Measurements from ENCODE around the gene ADARB1. TPM values are rescaled to one million over a fixed set of nuclear protein-coding genes. Genes with fewer than 3 reads are reported as not detected.

ADARB1 gene
- total and polyA plus RNA-seq, 2 experiments from 2014 or later, result 4.8 to 14.8 TPM

DNA sequence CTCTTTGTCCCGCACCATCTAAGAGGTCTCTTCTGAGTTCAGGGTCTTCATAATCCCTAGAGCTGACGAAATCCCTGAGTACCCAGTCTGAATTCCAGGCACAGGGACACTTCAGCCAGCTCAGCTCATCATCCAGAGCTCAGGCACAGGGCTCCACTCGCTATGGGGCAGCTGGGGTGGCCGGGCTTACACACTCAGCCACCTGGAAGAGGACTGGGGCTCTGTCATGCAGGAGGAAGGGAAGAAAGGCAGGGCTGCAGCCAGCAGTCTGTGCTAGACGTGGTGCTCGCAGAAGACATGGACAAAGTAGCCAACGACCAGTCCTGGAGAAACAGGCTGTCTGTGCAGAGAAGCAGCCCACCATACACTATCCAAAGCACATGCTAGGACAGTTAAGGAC is 124.8 kb downstream of the ADARB1 start:
- Mint-ChIP-seq H3K9me3 (no peaks in the 10 kb centered on the region), H3K27me3 (ENCODE audit: insufficient read depth, low read depth, poor library complexity) (peaks cover 5% of the 10 kb centered on the region), H3K4me3 (no peak overlapping the region), H3K36me3 (ENCODE audit: low read depth) (no peaks in the 10 kb centered on the region), H3K27ac (no peak overlapping the region), H3K4me1 (peaks cover 7% of the 10 kb centered on the region; the same call in 2 of the 3 replicates)
- Histone ChIP-seq H3F3A (replicated peaks; ENCODE audit: low read depth) (no peaks in the 10 kb centered on the region), H3K27me3 (ENCODE audit: insufficient read depth) (no peaks in the 10 kb centered on the region), H3K27ac (ENCODE audit: low read depth) (no peak overlapping the region), H3K4me3 (no peak overlapping the region), H3K36me3 (ENCODE audit: insufficient read depth) (no peaks in the 10 kb centered on the region), H3K79me2 (replicated peaks; ENCODE audit: insufficient read depth) (no peaks in the 10 kb centered on the region), H4K20me1 (replicated peaks; ENCODE audit: insufficient read depth) (no peaks in the 10 kb centered on the region; the same call in 1 of the 2 replicates), H3K9me2 (ENCODE audit: insufficient read depth) (no peaks in the 10 kb centered on the region), H3K4me1 (ENCODE audit: insufficient read depth) (no peaks in the 10 kb centered on the region), H2AFZ (no peak overlapping the region), H3K4me2 (no peak overlapping the region)
- ATAC-seq (no peak), DNase-seq (ENCODE audit: low spot score) (no peak)
- TF ChIP-seq EZH2 (IDR thresholded peaks at IDR 0.05; ENCODE audit: low read depth, unreplicated experiment), result no peak
- TF ChIP-seq, protein P1, sequence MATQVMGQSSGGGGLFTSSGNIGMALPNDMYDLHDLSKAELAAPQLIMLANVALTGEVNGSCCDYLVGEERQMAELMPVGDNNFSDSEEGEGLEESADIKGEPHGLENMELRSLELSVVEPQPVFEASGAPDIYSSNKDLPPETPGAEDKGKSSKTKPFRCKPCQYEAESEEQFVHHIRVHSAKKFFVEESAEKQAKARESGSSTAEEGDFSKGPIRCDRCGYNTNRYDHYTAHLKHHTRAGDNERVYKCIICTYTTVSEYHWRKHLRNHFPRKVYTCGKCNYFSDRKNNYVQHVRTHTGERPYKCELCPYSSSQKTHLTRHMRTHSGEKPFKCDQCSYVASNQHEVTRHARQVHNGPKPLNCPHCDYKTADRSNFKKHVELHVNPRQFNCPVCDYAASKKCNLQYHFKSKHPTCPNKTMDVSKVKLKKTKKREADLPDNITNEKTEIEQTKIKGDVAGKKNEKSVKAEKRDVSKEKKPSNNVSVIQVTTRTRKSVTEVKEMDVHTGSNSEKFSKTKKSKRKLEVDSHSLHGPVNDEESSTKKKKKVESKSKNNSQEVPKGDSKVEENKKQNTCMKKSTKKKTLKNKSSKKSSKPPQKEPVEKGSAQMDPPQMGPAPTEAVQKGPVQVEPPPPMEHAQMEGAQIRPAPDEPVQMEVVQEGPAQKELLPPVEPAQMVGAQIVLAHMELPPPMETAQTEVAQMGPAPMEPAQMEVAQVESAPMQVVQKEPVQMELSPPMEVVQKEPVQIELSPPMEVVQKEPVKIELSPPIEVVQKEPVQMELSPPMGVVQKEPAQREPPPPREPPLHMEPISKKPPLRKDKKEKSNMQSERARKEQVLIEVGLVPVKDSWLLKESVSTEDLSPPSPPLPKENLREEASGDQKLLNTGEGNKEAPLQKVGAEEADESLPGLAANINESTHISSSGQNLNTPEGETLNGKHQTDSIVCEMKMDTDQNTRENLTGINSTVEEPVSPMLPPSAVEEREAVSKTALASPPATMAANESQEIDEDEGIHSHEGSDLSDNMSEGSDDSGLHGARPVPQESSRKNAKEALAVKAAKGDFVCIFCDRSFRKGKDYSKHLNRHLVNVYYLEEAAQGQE (IDR thresholded peaks at IDR 0.05; ENCODE audit: unreplicated experiment), result no peak
- TF ChIP-seq ZNF331 (CRISPR knock-in tag; IDR thresholded peaks at IDR 0.05; ENCODE audit: low read depth), result no peak
- no peak for TF ChIP-seq CREB1 (CRISPR knock-in tag; IDR thresholded peaks at IDR 0.05; ENCODE audit: low read depth)
- TF ChIP-seq, protein P2, sequence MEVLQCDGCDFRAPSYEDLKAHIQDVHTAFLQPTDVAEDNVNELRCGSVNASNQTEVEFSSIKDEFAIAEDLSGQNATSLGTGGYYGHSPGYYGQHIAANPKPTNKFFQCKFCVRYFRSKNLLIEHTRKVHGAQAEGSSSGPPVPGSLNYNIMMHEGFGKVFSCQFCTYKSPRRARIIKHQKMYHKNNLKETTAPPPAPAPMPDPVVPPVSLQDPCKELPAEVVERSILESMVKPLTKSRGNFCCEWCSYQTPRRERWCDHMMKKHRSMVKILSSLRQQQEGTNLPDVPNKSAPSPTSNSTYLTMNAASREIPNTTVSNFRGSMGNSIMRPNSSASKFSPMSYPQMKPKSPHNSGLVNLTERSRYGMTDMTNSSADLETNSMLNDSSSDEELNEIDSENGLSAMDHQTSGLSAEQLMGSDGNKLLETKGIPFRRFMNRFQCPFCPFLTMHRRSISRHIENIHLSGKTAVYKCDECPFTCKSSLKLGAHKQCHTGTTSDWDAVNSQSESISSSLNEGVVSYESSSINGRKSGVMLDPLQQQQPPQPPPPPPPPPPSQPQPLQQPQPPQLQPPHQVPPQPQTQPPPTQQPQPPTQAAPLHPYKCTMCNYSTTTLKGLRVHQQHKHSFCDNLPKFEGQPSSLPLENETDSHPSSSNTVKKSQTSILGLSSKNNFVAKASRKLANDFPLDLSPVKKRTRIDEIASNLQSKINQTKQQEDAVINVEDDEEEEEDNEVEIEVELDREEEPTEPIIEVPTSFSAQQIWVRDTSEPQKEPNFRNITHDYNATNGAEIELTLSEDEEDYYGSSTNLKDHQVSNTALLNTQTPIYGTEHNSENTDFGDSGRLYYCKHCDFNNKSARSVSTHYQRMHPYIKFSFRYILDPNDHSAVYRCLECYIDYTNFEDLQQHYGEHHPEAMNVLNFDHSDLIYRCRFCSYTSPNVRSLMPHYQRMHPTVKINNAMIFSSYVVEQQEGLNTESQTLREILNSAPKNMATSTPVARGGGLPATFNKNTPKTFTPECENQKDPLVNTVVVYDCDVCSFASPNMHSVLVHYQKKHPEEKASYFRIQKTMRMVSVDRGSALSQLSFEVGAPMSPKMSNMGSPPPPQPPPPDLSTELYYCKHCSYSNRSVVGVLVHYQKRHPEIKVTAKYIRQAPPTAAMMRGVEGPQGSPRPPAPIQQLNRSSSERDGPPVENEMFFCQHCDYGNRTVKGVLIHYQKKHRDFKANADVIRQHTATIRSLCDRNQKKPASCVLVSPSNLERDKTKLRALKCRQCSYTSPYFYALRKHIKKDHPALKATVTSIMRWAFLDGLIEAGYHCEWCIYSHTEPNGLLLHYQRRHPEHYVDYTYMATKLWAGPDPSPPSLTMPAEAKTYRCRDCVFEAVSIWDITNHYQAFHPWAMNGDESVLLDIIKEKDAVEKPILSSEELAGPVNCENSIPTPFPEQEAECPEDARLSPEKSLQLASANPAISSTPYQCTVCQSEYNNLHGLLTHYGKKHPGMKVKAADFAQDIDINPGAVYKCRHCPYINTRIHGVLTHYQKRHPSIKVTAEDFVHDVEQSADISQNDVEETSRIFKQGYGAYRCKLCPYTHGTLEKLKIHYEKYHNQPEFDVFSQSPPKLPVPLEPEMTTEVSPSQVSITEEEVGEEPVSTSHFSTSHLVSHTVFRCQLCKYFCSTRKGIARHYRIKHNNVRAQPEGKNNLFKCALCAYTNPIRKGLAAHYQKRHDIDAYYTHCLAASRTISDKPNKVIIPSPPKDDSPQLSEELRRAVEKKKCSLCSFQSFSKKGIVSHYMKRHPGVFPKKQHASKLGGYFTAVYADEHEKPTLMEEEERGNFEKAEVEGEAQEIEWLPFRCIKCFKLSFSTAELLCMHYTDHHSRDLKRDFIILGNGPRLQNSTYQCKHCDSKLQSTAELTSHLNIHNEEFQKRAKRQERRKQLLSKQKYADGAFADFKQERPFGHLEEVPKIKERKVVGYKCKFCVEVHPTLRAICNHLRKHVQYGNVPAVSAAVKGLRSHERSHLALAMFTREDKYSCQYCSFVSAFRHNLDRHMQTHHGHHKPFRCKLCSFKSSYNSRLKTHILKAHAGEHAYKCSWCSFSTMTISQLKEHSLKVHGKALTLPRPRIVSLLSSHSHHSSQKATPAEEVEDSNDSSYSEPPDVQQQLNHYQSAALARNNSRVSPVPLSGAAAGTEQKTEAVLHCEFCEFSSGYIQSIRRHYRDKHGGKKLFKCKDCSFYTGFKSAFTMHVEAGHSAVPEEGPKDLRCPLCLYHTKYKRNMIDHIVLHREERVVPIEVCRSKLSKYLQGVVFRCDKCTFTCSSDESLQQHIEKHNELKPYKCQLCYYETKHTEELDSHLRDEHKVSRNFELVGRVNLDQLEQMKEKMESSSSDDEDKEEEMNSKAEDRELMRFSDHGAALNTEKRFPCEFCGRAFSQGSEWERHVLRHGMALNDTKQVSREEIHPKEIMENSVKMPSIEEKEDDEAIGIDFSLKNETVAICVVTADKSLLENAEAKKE (CRISPR knock-in tag; IDR thresholded peaks at IDR 0.05), result no peak
- no peak for TF ChIP-seq EZH2phosphoT487 (IDR thresholded peaks at IDR 0.05; ENCODE audit: unreplicated experiment)
- TF ChIP-seq, protein P3, sequence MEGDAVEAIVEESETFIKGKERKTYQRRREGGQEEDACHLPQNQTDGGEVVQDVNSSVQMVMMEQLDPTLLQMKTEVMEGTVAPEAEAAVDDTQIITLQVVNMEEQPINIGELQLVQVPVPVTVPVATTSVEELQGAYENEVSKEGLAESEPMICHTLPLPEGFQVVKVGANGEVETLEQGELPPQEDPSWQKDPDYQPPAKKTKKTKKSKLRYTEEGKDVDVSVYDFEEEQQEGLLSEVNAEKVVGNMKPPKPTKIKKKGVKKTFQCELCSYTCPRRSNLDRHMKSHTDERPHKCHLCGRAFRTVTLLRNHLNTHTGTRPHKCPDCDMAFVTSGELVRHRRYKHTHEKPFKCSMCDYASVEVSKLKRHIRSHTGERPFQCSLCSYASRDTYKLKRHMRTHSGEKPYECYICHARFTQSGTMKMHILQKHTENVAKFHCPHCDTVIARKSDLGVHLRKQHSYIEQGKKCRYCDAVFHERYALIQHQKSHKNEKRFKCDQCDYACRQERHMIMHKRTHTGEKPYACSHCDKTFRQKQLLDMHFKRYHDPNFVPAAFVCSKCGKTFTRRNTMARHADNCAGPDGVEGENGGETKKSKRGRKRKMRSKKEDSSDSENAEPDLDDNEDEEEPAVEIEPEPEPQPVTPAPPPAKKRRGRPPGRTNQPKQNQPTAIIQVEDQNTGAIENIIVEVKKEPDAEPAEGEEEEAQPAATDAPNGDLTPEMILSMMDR (conservative IDR thresholded peaks at IDR 0.05; ENCODE audit: low read depth in 2 of 2), result no peak
